ENCODE measurements around the gene GLI2.

- no peak for TF ChIP-seq CTCF (conservative IDR thresholded peaks at IDR 0.05 in 1 of 2, IDR thresholded peaks at IDR 0.05 in 1 of 2; ENCODE audit: extremely low read depth in 1 of 2, insufficient read depth in 1 of 2, low read depth in 1 of 2, low read length in 2 of 2)
- no peak for TF ChIP-seq EZH2 (IDR thresholded peaks at IDR 0.05; ENCODE audit: borderline replicate concordance, low read length)
Measured at GRCh38 chr2:120754067-120754960, 18.6 kb downstream of the GLI2 start.

All from mammary epithelial cell (primary cell).